GM20000 (cell line): Measurements from ENCODE around the gene TTR.

Experiments
- DNase-seq: peaks from one replicate; pipeline ENCODE4 v3.0.0; 2012; ENCODE audit warnings: low spot score
- CTCF ChIP-seq: IDR thresholded peaks from 2 replicates; pipeline ENCODE4 v1.5.1; 2012; ENCODE audit warnings: mild to moderate bottlenecking, control low read depth; ENCODE audit errors: extremely low read depth, missing control alignments

TTR gene

GRCh38 chr18:31566576-31567306 is 24.9 kb upstream of the TTR start:
- no peak for TF ChIP-seq CTCF
- no peak for DNase-seq

- TF ChIP-seq CTCF: no peak
- DNase-seq: no peak
Measured at GRCh38 chr18:31572368-31572767, 19.3 kb upstream of the TTR start.

- TF ChIP-seq CTCF: no peak
Measured at GRCh38 chr18:31573051-31573450, 18.6 kb upstream of the TTR start.

GRCh38 chr18:31574359-31574758 is 17.3 kb upstream of the TTR start:
- no peak for DNase-seq
- no peak for TF ChIP-seq CTCF

More at GRCh38 chr18:31573051-31573450, 18.6 kb upstream of the TTR start:
- no peak for DNase-seq

GRCh38 chr18:31575515-31576257 is 16.0 kb upstream of the TTR start:
- no peak for TF ChIP-seq CTCF
- DNase-seq: no peak

GRCh38 chr18:31576670-31577069 is 15.0 kb upstream of the TTR start:
- TF ChIP-seq CTCF: no peak

GRCh38 chr18:31577195-31577594 is 14.5 kb upstream of the TTR start:
- no peak for DNase-seq
- TF ChIP-seq CTCF: no peak

More at GRCh38 chr18:31576670-31577069, 15.0 kb upstream of the TTR start:
- no peak for DNase-seq
